Measurements from ENCODE around the gene VPS13A. TPM values are rescaled to one million over a fixed set of nuclear protein-coding genes. Genes with fewer than 3 reads are reported as not detected.

Gene VPS13A
- polyA plus RNA-seq, 3 donors: 28.8 to 42.1 (median 40.7) TPM

DNA sequence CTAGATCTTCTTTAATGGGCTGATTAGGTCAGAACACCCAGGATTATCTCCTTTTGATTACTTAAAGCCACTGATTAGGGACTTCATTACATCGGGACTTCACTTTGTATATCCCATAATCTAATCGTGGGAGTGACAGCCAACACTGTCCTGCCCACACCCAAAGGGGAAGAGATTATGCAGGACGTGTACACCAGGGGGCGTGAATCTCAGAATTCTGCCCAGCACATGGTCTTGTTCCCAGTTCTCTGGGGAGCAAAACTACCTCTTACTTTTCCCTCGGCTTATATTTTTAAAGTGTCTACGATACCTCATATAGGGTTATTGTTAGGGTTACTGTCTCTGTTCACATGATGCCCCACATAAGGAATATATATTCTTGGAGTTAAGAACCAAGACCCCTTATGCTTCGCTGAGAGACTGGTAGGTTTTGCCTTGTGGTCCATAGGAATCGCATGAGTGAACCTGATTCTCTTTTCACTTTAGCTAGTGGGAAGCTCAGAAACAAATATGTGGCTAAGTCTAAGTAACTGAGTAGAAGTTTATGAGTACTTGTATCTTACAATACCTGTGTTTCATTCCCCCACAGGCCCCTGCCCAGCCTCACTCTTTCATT, 278.1 kb downstream of the VPS13A start:
- DNase-seq: no peak

DNA sequence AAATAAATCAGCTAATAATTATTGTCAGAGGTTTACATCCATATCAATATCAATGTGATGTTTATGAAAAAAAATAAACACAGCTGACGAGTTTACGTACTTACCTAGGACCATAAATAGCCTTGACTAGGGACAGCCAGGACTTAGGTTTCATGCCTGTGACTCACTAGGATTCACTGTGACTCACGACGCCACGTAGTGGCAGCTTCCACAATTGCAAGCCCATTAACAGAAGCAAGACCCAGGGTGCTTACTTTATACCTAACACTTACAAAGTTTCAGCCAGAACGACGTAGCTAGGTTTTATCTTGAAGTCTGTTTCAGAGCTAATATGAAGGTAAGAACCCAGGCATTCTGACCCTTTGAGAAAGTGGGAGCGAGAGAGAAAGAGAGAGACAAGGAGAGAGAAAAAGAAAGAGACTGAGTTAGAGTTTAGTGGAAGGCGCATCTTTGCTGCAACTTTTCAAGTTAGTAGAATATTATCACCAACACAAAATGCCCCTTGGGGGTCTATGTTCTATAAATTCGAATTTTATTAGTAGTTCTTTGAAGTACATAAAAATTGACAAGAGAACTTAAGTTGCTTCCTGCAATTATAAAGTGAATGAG, 279.6 kb downstream of the VPS13A start:
- DNase-seq: peak; percentile 85

DNA sequence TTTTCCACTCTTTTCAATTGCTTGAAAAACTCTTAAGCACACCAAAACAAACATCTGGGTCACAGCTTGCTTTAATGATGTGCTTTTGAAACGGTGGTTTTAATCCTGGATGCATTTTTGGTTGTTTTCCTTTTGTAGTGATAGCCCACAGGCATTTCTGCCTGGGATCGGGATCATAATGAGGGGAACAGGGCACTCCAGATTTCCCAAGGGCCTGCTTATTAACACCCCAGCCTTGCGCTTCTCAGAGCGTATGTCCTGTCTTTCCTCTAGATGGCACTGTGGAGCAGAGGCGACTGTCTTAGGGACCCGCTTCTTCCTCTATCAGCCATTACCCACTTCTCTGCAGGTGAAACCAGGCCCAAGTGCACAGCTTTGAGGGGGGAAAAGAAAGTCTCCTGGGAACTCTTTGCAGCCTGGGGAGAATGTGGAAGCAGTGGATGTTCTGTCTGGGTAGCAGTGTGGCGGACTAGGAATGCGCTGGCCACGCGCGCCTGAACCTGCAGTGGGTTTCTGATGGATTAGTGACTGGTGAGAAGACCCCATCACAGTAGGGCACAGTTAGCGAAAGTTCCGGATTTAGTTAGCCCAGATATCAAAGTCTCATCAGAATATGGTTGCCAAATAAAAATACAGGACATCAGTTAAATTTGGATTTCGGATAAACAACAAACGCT, 280.7 kb downstream of the VPS13A start:
- peak; percentile 65 for DNase-seq

DNA sequence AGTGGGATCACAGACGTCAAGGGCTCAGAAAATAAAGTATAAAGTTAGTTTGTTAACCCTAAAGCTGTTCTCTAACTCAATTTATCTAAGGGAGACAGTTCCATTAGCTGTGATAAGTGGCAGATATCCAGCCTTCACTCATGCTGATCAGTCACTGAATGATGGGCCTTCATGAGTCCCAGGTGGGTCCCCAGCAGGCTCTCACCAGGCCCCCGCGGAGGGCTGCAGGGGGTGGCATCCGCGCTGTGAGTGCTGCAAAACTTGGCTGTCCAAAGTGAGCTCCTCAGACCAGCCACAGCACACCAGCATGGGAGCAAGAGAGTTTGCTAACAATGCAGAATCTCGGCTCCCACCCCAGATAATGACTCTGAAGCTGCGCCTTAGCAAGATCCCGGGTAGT, 283.6 kb downstream of the VPS13A start:
- no peak for DNase-seq

DNA sequence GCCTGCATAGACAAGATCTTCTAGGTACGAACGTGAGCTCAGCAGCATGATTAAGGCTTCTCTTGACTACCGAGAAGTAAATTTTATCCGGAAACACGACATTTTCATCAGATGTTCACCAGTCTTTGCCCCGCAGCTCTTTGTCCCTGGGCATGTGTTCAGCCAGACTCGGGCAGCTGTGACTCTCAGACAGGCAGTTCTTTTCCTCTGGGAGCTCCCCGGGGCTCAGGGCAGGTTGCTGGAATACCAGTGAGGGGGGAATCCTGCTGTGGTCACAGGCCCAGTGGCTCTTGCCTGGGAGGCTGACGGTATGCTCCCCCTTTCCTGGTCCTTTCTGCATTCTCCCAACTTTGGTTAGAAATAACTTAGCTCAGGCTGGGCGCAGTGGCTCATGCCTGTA, 284.7 kb downstream of the VPS13A start:
- DNase-seq: no peak

DNA sequence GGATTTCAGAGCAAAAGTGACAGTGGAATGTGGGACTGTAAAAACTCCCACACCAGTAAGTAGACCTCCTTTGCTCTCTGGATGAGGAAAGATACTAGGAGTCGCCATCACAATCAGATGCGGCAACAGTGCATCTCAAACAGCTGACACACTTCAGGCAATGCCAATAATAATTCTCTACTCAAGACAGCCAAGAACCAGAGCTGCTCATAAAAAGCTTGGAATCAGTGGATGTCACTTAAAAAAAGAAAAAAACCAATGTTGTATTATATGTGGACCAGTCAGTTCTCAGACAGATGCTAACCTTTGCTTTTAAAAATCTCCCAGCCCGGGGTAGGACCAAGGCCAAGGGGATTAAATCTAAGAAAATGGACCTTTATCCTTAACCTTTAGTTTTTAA, 285.8 kb downstream of the VPS13A start:
- DNase-seq: peak; percentile 70

DNA sequence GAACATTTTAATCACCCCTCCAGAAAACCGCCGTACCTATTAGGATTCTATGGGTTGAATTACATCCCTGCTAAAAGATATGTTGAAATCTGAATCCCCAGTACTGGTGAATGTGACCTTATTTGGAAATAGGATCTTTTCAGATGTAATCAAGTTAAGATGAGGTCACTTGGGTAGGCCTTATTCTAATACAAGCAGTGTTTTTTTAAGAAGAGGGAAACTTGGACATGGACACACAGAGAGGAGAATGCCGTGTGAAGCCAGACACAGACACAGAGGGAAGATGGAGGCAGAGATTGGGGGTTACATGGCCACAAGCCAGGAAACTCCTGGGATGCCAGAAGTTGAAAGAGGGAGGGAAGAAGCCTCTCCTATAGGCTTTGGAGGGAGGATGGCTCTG, 287.3 kb downstream of the VPS13A start:
- DNase-seq: no peak

DNA sequence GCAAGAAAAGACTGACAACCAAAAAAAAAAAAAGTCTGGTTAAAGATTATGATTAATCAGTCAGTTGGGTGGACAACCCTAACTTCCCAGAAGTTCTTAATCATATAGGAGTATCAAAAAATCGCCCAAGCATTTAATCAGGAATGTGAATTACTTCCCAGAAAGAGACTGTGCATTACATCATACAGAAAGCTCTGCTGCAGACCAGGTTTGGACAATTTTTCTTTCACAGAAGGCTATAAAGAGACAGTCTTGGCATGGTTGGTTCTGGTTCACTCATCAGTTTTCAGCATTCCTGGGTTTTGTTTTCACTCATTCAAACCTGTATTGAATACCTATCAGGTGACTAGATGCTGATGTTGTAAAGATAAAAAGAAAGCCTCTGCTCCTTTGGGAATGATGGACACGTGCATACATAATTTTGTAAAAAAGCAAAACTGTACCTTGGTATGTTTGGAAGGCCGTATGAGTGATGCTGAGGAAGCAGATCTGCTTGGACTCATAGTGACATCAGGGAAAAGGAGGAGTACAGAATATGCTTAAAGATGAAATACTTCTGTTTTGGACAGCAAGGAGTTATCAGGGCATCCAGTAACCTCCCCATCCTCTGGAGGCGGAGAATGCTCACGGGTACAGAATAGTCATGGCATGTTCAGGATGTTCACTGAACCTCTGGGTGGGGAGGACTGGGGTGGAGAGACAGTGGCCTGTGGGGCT, 292.3 kb downstream of the VPS13A start:
- no peak for DNase-seq

Other genes with a start within 250 kb of the VPS13A start
- not detected for gene FOXB2, start 157.9 kb upstream of the VPS13A start, polyA plus RNA-seq (ENCODE audit: insufficient read length in 3 of 3)